ENCODE results near the gene UCHL3.

GRCh38 chr13:75521956-75522355 is 27.6 kb upstream of the UCHL3 start:
- no peak for TF ChIP-seq CTCF (IDR thresholded peaks at IDR 0.05)
- no peak for TF ChIP-seq POLR2A (IDR thresholded peaks at IDR 0.05)

Measured in lower leg skin (tissue), 3 donors.